CD4-positive, alpha-beta T cell (primary cell): Measurements from ENCODE around the gene EPB41L4A. TPM values are rescaled to one million over a fixed set of nuclear protein-coding genes. Genes with fewer than 3 reads are reported as not detected.

Experiments
- ATAC-seq: fragments of 200-7000 bp; cut with Tn5 transposase; one replicate; pipeline ENCODE4 v1.10.0; 2022; ENCODE audit warnings: mild to moderate bottlenecking; ENCODE audit not compliant: poor library complexity
- CTCF ChIA-PET: fragments of 350-600 bp; sonication (Branson Sonifier 250); formaldehyde crosslinking; loops from one replicate; lab custom pipeline; 2021; ENCODE audit warnings: antibody characterized with exemption, inconsistent platforms; lab: Charles Lee
- POLR2A ChIA-PET: fragments of 350-600 bp; sonication (Branson Sonifier 250); formaldehyde crosslinking; loops from one replicate; lab custom pipeline; 2021; ENCODE audit warnings: antibody characterized with exemption, inconsistent platforms; lab: Charles Lee
- DNase-seq, 14 experiments: peaks; one replicate each; pipeline ENCODE4 v3.0.0-alpha.2; 2013 to 2020; ENCODE audit warnings: mixed read lengths in 2 of 14
- H3K27ac ChIP-seq, 2 donors: one replicate each; pipeline versions ENCODE4 v1.5.1 to v1.7.0; 2013; ENCODE audit warnings: low read length in 2 of 2, low read depth in 1 of 2, mild to moderate bottlenecking in 1 of 2
- H3K27me3 ChIP-seq, 2 experiments: 1 replicate in 1 of 2; 2 replicates in 1 of 2; pipeline versions ENCODE4 v1.6.1 to v1.7.0; 2013; ENCODE audit warnings: low read length in 2 of 2, control low read depth in 1 of 2, mild to moderate bottlenecking in 1 of 2, moderate library complexity in 1 of 2; ENCODE audit not compliant: insufficient read depth in 2 of 2, control insufficient read depth in 1 of 2
- H3K36me3 ChIP-seq: one replicate; pipeline ENCODE4 v1.6.1; 2013; ENCODE audit warnings: low read length, control low read depth; ENCODE audit not compliant: insufficient read depth
- H3K4me1 ChIP-seq: one replicate; pipeline ENCODE4 v1.6.1; 2013; ENCODE audit warnings: low read length, control low read depth; ENCODE audit not compliant: insufficient read depth
- H3K4me3 ChIP-seq: one replicate; pipeline ENCODE4 v1.5.1; 2013; ENCODE audit warnings: mild to moderate bottlenecking, low read length, moderate library complexity
- H3K9me3 ChIP-seq, 2 experiments: 1 replicate in 1 of 2; 2 replicates in 1 of 2; pipeline versions ENCODE4 v1.6.1 to v1.7.0; 2013; ENCODE audit warnings: low read length in 2 of 2, mild to moderate bottlenecking in 2 of 2, control low read depth in 1 of 2, moderate library complexity in 1 of 2; ENCODE audit not compliant: control insufficient read depth in 1 of 2, insufficient read depth in 1 of 2
- H3K27ac Mint-ChIP-seq: one replicate; pipeline ENCODE4 v1.8.0; 2020; ENCODE audit warnings: mixed read lengths
- H3K27me3 Mint-ChIP-seq: one replicate; pipeline ENCODE4 v1.8.0; 2021; ENCODE audit warnings: mixed read lengths
- H3K36me3 Mint-ChIP-seq: one replicate; pipeline ENCODE4 v1.8.0; 2021; ENCODE audit warnings: low read depth, mixed read lengths
- H3K4me1 Mint-ChIP-seq: one replicate; pipeline ENCODE4 v1.8.0; 2021; ENCODE audit warnings: low read depth, mixed read lengths
- H3K4me3 Mint-ChIP-seq: one replicate; pipeline ENCODE4 v1.8.0; 2020; ENCODE audit warnings: mild to moderate bottlenecking, mixed read lengths
- H3K9me3 Mint-ChIP-seq: one replicate; pipeline ENCODE4 v1.8.0; 2020; ENCODE audit warnings: mixed read lengths
- CTCF ChIP-seq: fragments of 200-600 bp; IDR thresholded peaks from one replicate; pipeline ENCODE4 v1.8.0; 2022; ENCODE audit warnings: antibody characterized with exemption, mild to moderate bottlenecking
- intact Hi-C, 2 experiments: fragments of 100-400 bp; cut with DNase I in 1 of 2; cut with micrococcal nuclease in 1 of 2; formaldehyde crosslinking; loops; one replicate each; pipeline versions ENCODE4 v1.15.1 to v1.9.0; 2023 to 2025; cut with DNase I, micrococcal nuclease
- total RNA-seq, 174 experiments: library from RNA in 2 of 174; stranded (reverse) in 2 of 174; gene quantifications; one replicate each; pipeline ENCODE4 v1.2.3 and lab custom pipeline; 2021 to 2026

The EPB41L4A gene
- total RNA-seq, 2 experiments from 2014 or later: 0.08 TPM; not detected in 1

- no peaks in the 10 kb centered on the region for H3K36me3 ChIP-seq
- Mint-ChIP-seq H3K36me3 (no peaks in the 10 kb centered on the region), H3K27me3 (peaks cover 40% of the 10 kb centered on the region), H3K4me1 (no peaks in the 10 kb centered on the region), H3K9me3 (no peaks in the 10 kb centered on the region), H3K27ac (no peak overlapping the region), H3K4me3 (no peak overlapping the region)
- no peak for TF ChIP-seq CTCF
- no peak overlapping the region for H3K4me3 ChIP-seq
- ChIA-PET CTCF (no interaction called here), POLR2A (interaction anchor here (1.0 kb wide), 1 partner anchor 10 kb away, joined by 3 read pairs; no protein-coding TSS in a partner anchor)
- ATAC-seq (no peak), DNase-seq (no peak)
- H3K27me3 ChIP-seq: peaks cover 0 to 5% of the 10 kb centered on the region in 2 experiments
- H3K4me1 ChIP-seq: no peaks in the 10 kb centered on the region
- H3K9me3 ChIP-seq: peaks cover 0 to 4% of the 10 kb centered on the region in 2 experiments
- H3K27ac ChIP-seq: no peak overlapping the region
- intact Hi-C loops: no loop called here
Observed at GRCh38 chr5:112183103-112183711, 235.9 kb downstream of the EPB41L4A start.

GRCh38 chr5:112179290-112179689 lies 239.8 kb downstream of the EPB41L4A start:
- H3K36me3 ChIP-seq: no peaks in the 10 kb centered on the region

GRCh38 chr5:112174959-112175594 lies 244.0 kb downstream of the EPB41L4A start:
- H3K4me1 Mint-ChIP-seq: no peaks in the 10 kb centered on the region
- no peaks in the 10 kb centered on the region for H3K9me3 ChIP-seq
- no peaks in the 10 kb centered on the region for H3K27me3 ChIP-seq
- ATAC-seq: peak; percentile 56
- no peak overlapping the region for H3K27ac Mint-ChIP-seq
- H3K4me3 ChIP-seq: no peak overlapping the region
- peaks cover 14% of the 10 kb centered on the region for H3K27me3 Mint-ChIP-seq
- CTCF ChIA-PET: interaction anchor here (0.6 to 2.4 kb wide), 4 partner anchors 9 to 786 kb away, joined by 3 to 13 read pairs (median 4); no protein-coding TSS in a partner anchor
- POLR2A ChIA-PET: interaction anchor here (0.9 kb wide), 1 partner anchor 14 kb away, joined by 4 read pairs; no protein-coding TSS in a partner anchor
- H3K4me3 Mint-ChIP-seq: no peak overlapping the region
- H3K9me3 Mint-ChIP-seq: no peaks in the 10 kb centered on the region
- H3K4me1 ChIP-seq: peaks cover 3% of the 10 kb centered on the region
- intact Hi-C loops: loop anchor here (1.0 to 10.0 kb wide), 4 partner anchors 582 to 1432 kb away; no protein-coding TSS in a partner anchor
- peak in 6 of 14 experiments; percentile 1 to 70 (median 46) for DNase-seq
- no peaks in the 10 kb centered on the region for H3K36me3 ChIP-seq
- H3K27ac ChIP-seq: no peak overlapping the region
- TF ChIP-seq CTCF: peak; percentile 75
- H3K36me3 Mint-ChIP-seq: no peaks in the 10 kb centered on the region

More at GRCh38 chr5:112179290-112179689, 239.8 kb downstream of the EPB41L4A start:
- TF ChIP-seq CTCF: no peak
- Mint-ChIP-seq H3K36me3 (no peaks in the 10 kb centered on the region), H3K9me3 (no peaks in the 10 kb centered on the region), H3K27ac (no peak overlapping the region), H3K27me3 (peaks cover 26% of the 10 kb centered on the region), H3K4me1 (no peaks in the 10 kb centered on the region), H3K4me3 (no peak overlapping the region)
- peaks cover 3% of the 10 kb centered on the region for H3K4me1 ChIP-seq
- ChIA-PET POLR2A (no interaction called here), CTCF (no interaction called here)
- H3K27ac ChIP-seq: no peak overlapping the region
- no peak overlapping the region for H3K4me3 ChIP-seq
- DNase-seq (no peak), ATAC-seq (no peak)
- H3K9me3 ChIP-seq: peaks cover 0 to 4% of the 10 kb centered on the region in 2 experiments
- H3K27me3 ChIP-seq: no peaks in the 10 kb centered on the region
- intact Hi-C loops: loop anchor here (5.0 to 10.0 kb wide), 2 partner anchors 1426 to 1428 kb away; no protein-coding TSS in a partner anchor
